GM12891 (cell line): ENCODE results near the gene DSTN.

Source experiments
- POLR2A ChIP-seq: IDR thresholded peaks from 2 replicates; pipeline ENCODE4 v1.6.1; 2011; ENCODE audit warnings: low read depth, low read length, control low read depth
- POLR2AphosphoS5 ChIP-seq: IDR thresholded peaks from 2 replicates; pipeline ENCODE4 v1.6.1; 2011; ENCODE audit warnings: low read depth, low read length, control low read depth
- POU2F2 ChIP-seq: IDR thresholded peaks from 2 replicates; pipeline ENCODE4 v1.6.1; 2011; ENCODE audit warnings: low read depth, mild to moderate bottlenecking, control low read depth, low read length, moderate library complexity
- TAF1 ChIP-seq: IDR thresholded peaks from 2 replicates; pipeline ENCODE4 v1.6.1; 2011; ENCODE audit warnings: low read depth, low read length, control low read depth

GRCh38 chr20:17601957-17602356 lies 32.1 kb downstream of the DSTN start:
- TF ChIP-seq POLR2AphosphoS5 = no peak
- TF ChIP-seq TAF1 = no peak
- no peak for TF ChIP-seq POLR2A
- TF ChIP-seq POU2F2 = no peak
